HepG2 (cell line): Measurements from ENCODE around the gene ANAPC16. TPM values are rescaled to one million over a fixed set of nuclear protein-coding genes. Genes with fewer than 3 reads are reported as not detected.

Experiments
- ATAC-seq: fragments of 200-7000 bp; cut with Tn5 transposase; 3 replicates; pipeline ENCODE4 v1.9.1; 2020; ENCODE audit warnings: mild to moderate bottlenecking, moderate library complexity
- BruUV-seq: library from RNA; stranded (reverse); fragments of 400-500 nt; replicated peaks from 2 replicates; lab custom pipeline; 2021; lab: Mats Ljungman, UMichigan
- CTCF ChIA-PET: fragments of 300-600 bp; formaldehyde crosslinking; extraction: SDS; loops from one replicate; lab custom pipeline; 2021; ENCODE audit warnings: low total read pairs, inconsistent platforms, low intra/inter-chr PET ratio; lab: Yijun Ruan, JAX
- POLR2A ChIA-PET: fragments of 350-600 bp; sonication (Branson Sonifier 250); formaldehyde crosslinking; loops from one replicate; lab custom pipeline; 2020; ENCODE audit warnings: antibody characterized with exemption, inconsistent platforms; lab: Yijun Ruan, JAX
- DNase-seq: peaks from one replicate; pipeline ENCODE4 v3.0.0-alpha.2; 2015; ENCODE audit warnings: low spot score
- FAIRE-seq: peaks from 3 replicates; lab custom pipeline; 2011; peaks lifted over from hg19 to GRCh38; lab: Jason Lieb, UNC
- H2AFZ ChIP-seq: one replicate; pipeline ENCODE4 v1.6.1; 2011; ENCODE audit warnings: low read length, inconsistent platforms
- H3K27ac ChIP-seq: fragments of 300-600 bp; 3 replicates; pipeline ENCODE4 v1.8.0; 2011; ENCODE audit warnings: mixed run types, mild to moderate bottlenecking, mixed read lengths, low read length, inconsistent platforms; ENCODE audit not compliant: insufficient read depth; ENCODE audit errors: extremely low read length
- H3K27me3 ChIP-seq, 2 experiments: fragments of 200-600 bp in 1 of 2; 2 replicates in 1 of 2; 3 replicates in 1 of 2; pipeline versions ENCODE4 v1.6.0 to v1.8.0; 2011; ENCODE audit warnings: low read length in 2 of 2, mild to moderate bottlenecking in 2 of 2, moderate library complexity in 2 of 2, inconsistent platforms in 1 of 2; ENCODE audit not compliant: insufficient read depth in 2 of 2, control insufficient read depth in 1 of 2
- H3K36me3 ChIP-seq, 2 experiments: fragments of 200-600 bp in 1 of 2; replicated peaks in 1 of 2; 2 replicates in 1 of 2; 3 replicates in 1 of 2; pipeline versions ENCODE4 v1.5.1 to v1.8.0; 2011; ENCODE audit warnings: low read length in 2 of 2, inconsistent platforms in 1 of 2; ENCODE audit not compliant: insufficient read depth in 2 of 2, control insufficient read depth in 1 of 2
- H3K4me1 ChIP-seq: 2 replicates; pipeline ENCODE4 v1.5.1; 2012; ENCODE audit warnings: low read length, inconsistent platforms; ENCODE audit not compliant: insufficient read depth
- H3K4me2 ChIP-seq: 2 replicates; pipeline ENCODE4 v1.6.0; 2011; ENCODE audit warnings: low read depth, low read length, inconsistent platforms
- H3K4me3 ChIP-seq, 3 experiments: fragments of 200-600 bp in 1 of 3; sonication (generic), shearing (Covaris generic) in 1 of 3; replicated peaks in 1 of 3; 2 replicates each; pipeline ENCODE4 v1.5.1; 2011 to 2016; ENCODE audit warnings: low read length in 3 of 3, inconsistent platforms in 2 of 3, low read depth in 2 of 3, mild to moderate bottlenecking in 2 of 3, control low read depth in 1 of 3, mixed read lengths in 1 of 3; ENCODE audit not compliant: insufficient read depth in 1 of 3
- H3K79me2 ChIP-seq: one replicate; pipeline ENCODE4 v1.6.1; 2011; ENCODE audit warnings: low read length, inconsistent platforms; ENCODE audit not compliant: insufficient read depth
- H3K9ac ChIP-seq: 2 replicates; pipeline ENCODE4 v1.6.0; 2011; ENCODE audit warnings: mild to moderate bottlenecking, low read depth, low read length, inconsistent platforms; ENCODE audit not compliant: insufficient read depth
- H3K9me3 ChIP-seq: 2 replicates; pipeline ENCODE4 v1.5.1; 2012; ENCODE audit warnings: mild to moderate bottlenecking, low read length
- H4K20me1 ChIP-seq: 2 replicates; pipeline ENCODE4 v1.6.0; 2011; ENCODE audit warnings: inconsistent platforms, mild to moderate bottlenecking, low read length, moderate library complexity; ENCODE audit not compliant: insufficient read depth
- NFKBIZ ChIP-seq: IDR thresholded peaks from 2 replicates; pipeline ENCODE4 v1.6.1; 2018; ENCODE audit warnings: missing genetic modification reagents, missing compliant biosample characterization
- SOX13 ChIP-seq, 3 experiments: fragments of 450-650 bp in 1 of 3; sonication (generic) in 1 of 3; formaldehyde crosslinking in 1 of 3; IDR thresholded peaks in 2 of 3; conservative IDR thresholded peaks in 1 of 3; 2 replicates each; pipeline versions ENCODE4 v1.5.0 to v1.6.1; 2016 to 2020; ENCODE audit warnings: antibody characterized with exemption in 1 of 3, mild to moderate bottlenecking in 1 of 3, missing compliant biosample characterization in 1 of 3, missing genetic modification reagents in 1 of 3, moderate library complexity in 1 of 3
- SP2 ChIP-seq: sonication (generic); formaldehyde crosslinking; IDR thresholded peaks from 2 replicates; pipeline ENCODE4 v1.5.1; 2020; ENCODE audit warnings: mild to moderate bottlenecking, missing genetic modification reagents
- TARDBP ChIP-seq: sonication (generic); formaldehyde crosslinking; IDR thresholded peaks from 2 replicates; pipeline ENCODE4 v1.8.0; 2022; ENCODE audit warnings: mild to moderate bottlenecking, missing genetic modification reagents
- ZNF296 ChIP-seq: sonication (generic); formaldehyde crosslinking; conservative IDR thresholded peaks from 2 replicates; pipeline ENCODE4 v1.5.0; 2020; ENCODE audit warnings: mild to moderate bottlenecking, missing genetic modification reagents
- ZNF850 ChIP-seq: sonication (generic); formaldehyde crosslinking; conservative IDR thresholded peaks from 2 replicates; pipeline ENCODE4 v1.9.0; 2021; ENCODE audit warnings: mild to moderate bottlenecking, missing genetic modification reagents
- WGBS: methylation state at CpG from one replicate; pipeline ENCODE4 v1.1.6; 2017; ENCODE audit warnings: low lambda C conversion rate; 5-methylcytosine and 5-hydroxymethylcytosine counted together
- in situ Hi-C: cut with HindIII; loops from 2 replicates; pipeline ENCODE4 v1.10.0; 2017; ENCODE audit warnings: low pct_unique_long_range_greater_than_20kb; ENCODE audit not compliant: extremely low pct_ligation_motif_present
- intact Hi-C: fragments of 100-400 bp; cut with micrococcal nuclease; formaldehyde crosslinking; loops from one replicate; pipeline ENCODE4 v1.10.0; 2022; ENCODE audit not compliant: unreplicated experiment
- polyA plus RNA-seq, 8 experiments: library from polyadenylated mRNA; depleted of rRNA in 3 of 8; stranded (reverse) in 7 of 8; unstranded in 1 of 8; fragments of >200 nt; fragmentation: Illumina TruSeq in 4 of 8; extraction: Trizol in 4 of 8; gene quantifications; 2 replicates each; pipeline versions ENCODE4 v1.2.1 to v1.2.3, GENCODE V29; 2011 to 2016; ENCODE audit warnings: low read depth in 4 of 8, missing spikeins in 1 of 8, mixed read lengths in 1 of 8; ENCODE audit not compliant: insufficient read depth in 1 of 8
- total RNA-seq, 5 experiments: library from RNA; depleted of rRNA; stranded (reverse); fragments of >200 nt; fragmentation: Illumina TruSeq; extraction: Trizol; gene quantifications; 2 replicates each; pipeline ENCODE4 v1.2.3, GENCODE V29; 2016; ENCODE audit warnings: low read depth in 1 of 5
- TF ChIP-seq, protein P1 (sequence below): sonication (generic); formaldehyde crosslinking; IDR thresholded peaks from 2 replicates; pipeline ENCODE4 v1.5.0; 2020; ENCODE audit warnings: missing genetic modification reagents
- TF ChIP-seq, protein P2 (sequence below): sonication (generic); formaldehyde crosslinking; IDR thresholded peaks from 2 replicates; pipeline ENCODE4 v1.4.0; 2020; ENCODE audit warnings: mild to moderate bottlenecking, low read depth, missing genetic modification reagents
- TF ChIP-seq, protein P3 (sequence below): sonication (generic); formaldehyde crosslinking; IDR thresholded peaks from 2 replicates; pipeline ENCODE4 v1.9.0; 2021; ENCODE audit warnings: missing genetic modification reagents, mild to moderate bottlenecking, borderline replicate concordance
- TF ChIP-seq, protein P4 (sequence below): sonication (generic); formaldehyde crosslinking; IDR thresholded peaks from 2 replicates; pipeline ENCODE4 v1.4.0; 2020; ENCODE audit warnings: mild to moderate bottlenecking, missing genetic modification reagents
- TF ChIP-seq, protein P5 (sequence below): sonication (generic); formaldehyde crosslinking; IDR thresholded peaks from 2 replicates; pipeline ENCODE4 v1.4.0; 2020; ENCODE audit warnings: missing genetic modification reagents, mild to moderate bottlenecking, borderline replicate concordance
- TF ChIP-seq, protein P6 (sequence below): sonication (generic); formaldehyde crosslinking; IDR thresholded peaks from 2 replicates; pipeline ENCODE4 v1.4.0; 2020; ENCODE audit warnings: missing genetic modification reagents

Gene ANAPC16
- total and polyA plus RNA-seq, 2 of the 13 experiments (the other 11 are each of a cell fraction or from before 2014, with no cell fraction given), result 74.8 to 89.4 TPM

DNA sequence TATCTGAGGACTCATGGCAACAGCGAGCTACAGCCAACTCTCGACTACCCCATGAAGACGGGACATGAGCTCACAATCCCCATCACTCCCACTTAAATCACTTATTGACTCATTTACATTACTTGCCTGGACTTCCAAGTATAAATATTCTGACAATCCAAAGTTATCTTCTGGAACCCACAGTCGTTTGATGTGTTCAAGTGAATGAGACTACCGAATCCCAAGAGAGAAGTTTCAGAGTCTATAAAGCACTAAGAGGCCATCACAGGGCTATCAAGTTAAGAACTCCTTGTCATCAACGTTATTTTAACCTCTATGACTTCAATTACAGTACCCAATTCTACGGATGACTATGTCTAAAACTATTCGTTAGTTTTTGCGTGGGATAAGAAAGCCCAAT, 11.5 kb upstream of the ANAPC16 start (continued):
- TF ChIP-seq, protein P1, sequence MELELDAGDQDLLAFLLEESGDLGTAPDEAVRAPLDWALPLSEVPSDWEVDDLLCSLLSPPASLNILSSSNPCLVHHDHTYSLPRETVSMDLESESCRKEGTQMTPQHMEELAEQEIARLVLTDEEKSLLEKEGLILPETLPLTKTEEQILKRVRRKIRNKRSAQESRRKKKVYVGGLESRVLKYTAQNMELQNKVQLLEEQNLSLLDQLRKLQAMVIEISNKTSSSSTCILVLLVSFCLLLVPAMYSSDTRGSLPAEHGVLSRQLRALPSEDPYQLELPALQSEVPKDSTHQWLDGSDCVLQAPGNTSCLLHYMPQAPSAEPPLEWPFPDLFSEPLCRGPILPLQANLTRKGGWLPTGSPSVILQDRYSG, result no peak
- TF ChIP-seq, protein P2, sequence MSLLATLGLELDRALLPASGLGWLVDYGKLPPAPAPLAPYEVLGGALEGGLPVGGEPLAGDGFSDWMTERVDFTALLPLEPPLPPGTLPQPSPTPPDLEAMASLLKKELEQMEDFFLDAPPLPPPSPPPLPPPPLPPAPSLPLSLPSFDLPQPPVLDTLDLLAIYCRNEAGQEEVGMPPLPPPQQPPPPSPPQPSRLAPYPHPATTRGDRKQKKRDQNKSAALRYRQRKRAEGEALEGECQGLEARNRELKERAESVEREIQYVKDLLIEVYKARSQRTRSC, result no peak
- TF ChIP-seq, protein P3, sequence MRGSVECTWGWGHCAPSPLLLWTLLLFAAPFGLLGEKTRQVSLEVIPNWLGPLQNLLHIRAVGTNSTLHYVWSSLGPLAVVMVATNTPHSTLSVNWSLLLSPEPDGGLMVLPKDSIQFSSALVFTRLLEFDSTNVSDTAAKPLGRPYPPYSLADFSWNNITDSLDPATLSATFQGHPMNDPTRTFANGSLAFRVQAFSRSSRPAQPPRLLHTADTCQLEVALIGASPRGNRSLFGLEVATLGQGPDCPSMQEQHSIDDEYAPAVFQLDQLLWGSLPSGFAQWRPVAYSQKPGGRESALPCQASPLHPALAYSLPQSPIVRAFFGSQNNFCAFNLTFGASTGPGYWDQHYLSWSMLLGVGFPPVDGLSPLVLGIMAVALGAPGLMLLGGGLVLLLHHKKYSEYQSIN, result no peak
- TF ChIP-seq, protein P4, sequence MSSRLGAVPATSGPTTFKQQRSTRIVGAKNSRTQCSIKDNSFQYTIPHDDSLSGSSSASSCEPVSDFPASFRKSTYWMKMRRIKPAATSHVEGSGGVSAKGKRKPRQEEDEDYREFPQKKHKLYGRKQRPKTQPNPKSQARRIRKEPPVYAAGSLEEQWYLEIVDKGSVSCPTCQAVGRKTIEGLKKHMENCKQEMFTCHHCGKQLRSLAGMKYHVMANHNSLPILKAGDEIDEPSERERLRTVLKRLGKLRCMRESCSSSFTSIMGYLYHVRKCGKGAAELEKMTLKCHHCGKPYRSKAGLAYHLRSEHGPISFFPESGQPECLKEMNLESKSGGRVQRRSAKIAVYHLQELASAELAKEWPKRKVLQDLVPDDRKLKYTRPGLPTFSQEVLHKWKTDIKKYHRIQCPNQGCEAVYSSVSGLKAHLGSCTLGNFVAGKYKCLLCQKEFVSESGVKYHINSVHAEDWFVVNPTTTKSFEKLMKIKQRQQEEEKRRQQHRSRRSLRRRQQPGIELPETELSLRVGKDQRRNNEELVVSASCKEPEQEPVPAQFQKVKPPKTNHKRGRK (CRISPR knock-in tag), result no peak
- TF ChIP-seq ZNF850 (CRISPR knock-in tag), result no peak

DNA sequence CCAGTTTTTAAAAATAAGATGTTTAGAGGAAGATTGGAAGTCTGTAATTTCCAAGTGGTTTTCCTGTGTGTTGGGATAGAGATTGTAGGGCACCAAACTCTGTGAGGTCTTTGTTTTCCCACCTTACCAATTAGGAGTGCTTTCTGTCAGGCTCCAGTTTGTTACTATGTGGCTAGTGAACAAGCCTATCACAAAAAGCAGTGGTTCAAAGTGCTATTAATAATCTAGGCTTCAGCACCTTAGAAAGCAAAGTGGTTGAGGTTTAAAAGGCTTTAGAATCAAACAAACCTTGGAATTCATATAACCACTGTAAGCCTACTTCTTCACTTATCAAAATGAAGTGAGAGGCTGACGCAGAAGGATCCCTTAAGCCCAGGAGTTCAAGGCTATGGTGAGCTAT, 11.1 kb upstream of the ANAPC16 start:
- peaks cover 13 to 57% of the 10 kb centered on the region in 2 experiments for H3K36me3 ChIP-seq
- in situ Hi-C loops, result no loop called here
- TF ChIP-seq, protein P5, sequence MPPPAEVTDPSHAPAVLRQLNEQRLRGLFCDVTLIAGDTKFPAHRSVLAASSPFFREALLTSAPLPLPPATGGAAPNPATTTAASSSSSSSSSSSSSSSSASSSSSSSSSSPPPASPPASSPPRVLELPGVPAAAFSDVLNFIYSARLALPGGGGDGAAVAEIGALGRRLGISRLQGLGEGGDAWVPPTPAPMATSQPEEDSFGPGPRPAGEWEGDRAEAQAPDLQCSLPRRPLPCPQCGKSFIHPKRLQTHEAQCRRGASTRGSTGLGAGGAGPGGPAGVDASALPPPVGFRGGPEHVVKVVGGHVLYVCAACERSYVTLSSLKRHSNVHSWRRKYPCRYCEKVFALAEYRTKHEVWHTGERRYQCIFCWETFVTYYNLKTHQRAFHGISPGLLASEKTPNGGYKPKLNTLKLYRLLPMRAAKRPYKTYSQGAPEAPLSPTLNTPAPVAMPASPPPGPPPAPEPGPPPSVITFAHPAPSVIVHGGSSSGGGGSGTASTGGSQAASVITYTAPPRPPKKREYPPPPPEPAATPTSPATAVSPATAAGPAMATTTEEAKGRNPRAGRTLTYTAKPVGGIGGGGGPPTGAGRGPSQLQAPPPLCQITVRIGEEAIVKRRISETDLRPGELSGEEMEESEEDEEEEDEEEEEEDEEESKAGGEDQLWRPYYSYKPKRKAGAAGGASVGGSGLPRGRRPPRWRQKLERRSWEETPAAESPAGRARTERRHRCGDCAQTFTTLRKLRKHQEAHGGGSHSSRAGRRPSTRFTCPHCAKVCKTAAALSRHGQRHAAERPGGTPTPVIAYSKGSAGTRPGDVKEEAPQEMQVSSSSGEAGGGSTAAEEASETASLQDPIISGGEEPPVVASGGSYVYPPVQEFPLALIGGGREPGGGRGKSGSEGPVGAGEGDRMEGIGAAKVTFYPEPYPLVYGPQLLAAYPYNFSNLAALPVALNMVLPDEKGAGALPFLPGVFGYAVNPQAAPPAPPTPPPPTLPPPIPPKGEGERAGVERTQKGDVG, result no peak
- TF ChIP-seq SP2 (CRISPR knock-in tag), result no peak
- TF ChIP-seq ZNF296 (CRISPR knock-in tag), result no peak
- no peak for TF ChIP-seq NFKBIZ (CRISPR knock-in tag)
- TF ChIP-seq, protein P6, sequence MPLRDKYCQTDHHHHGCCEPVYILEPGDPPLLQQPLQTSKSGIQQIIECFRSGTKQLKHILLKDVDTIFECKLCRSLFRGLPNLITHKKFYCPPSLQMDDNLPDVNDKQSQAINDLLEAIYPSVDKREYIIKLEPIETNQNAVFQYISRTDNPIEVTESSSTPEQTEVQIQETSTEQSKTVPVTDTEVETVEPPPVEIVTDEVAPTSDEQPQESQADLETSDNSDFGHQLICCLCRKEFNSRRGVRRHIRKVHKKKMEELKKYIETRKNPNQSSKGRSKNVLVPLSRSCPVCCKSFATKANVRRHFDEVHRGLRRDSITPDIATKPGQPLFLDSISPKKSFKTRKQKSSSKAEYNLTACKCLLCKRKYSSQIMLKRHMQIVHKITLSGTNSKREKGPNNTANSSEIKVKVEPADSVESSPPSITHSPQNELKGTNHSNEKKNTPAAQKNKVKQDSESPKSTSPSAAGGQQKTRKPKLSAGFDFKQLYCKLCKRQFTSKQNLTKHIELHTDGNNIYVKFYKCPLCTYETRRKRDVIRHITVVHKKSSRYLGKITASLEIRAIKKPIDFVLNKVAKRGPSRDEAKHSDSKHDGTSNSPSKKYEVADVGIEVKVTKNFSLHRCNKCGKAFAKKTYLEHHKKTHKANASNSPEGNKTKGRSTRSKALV (CRISPR knock-in tag), result no peak
- TF ChIP-seq SOX13 (IDR thresholded peaks at IDR 0.05), result no peak
- TF ChIP-seq SOX13 (CRISPR knock-in tag; conservative IDR thresholded peaks at IDR 0.05 in 1 of 2, IDR thresholded peaks at IDR 0.05 in 1 of 2), result no peak
- TF ChIP-seq TARDBP (CRISPR knock-in tag), result no peak

More for the DNA sequence above, 11.1 kb upstream of the ANAPC16 start:
- no peak for ATAC-seq
- intact Hi-C loops, result no loop called here
- no peak for DNase-seq
- FAIRE-seq, result no peak
- Histone ChIP-seq H3K9me3 (no peaks in the 10 kb centered on the region), H3K79me2 (no peaks in the 10 kb centered on the region), H3K27ac (no peak overlapping the region), H2AFZ (no peak overlapping the region), H3K27me3 (no peaks in the 10 kb centered on the region), H3K9ac (no peak overlapping the region), H3K4me3 (no peak overlapping the region), H3K4me2 (no peak overlapping the region), H3K4me1 (no peaks in the 10 kb centered on the region), H4K20me1 (no peaks in the 10 kb centered on the region)
- WGBS, result 100% methylated on average over 1 of the region's 1 CpG
- POLR2A ChIA-PET, result interaction anchor here (1.6 kb wide), 1 partner anchor 12 kb away, joined by 4 read pairs; the partner anchor contains the start of gene ASCC1
- CTCF ChIA-PET, result no interaction called here
- BruUV-seq, result no TSS peak
